Tibial nerve (tissue), 4 donors: ENCODE measurements around the gene PPP1R3G. TPM values are rescaled to one million over a fixed set of nuclear protein-coding genes. Genes with fewer than 3 reads are reported as not detected.

Experiments used
- DNase-seq, 2 donors: peaks; one replicate each; pipeline ENCODE4 v3.0.0-alpha.2; 2019; ENCODE audit warnings: low spot score in 2 of 2
- H3K27ac ChIP-seq, 4 donors: fragments of 200-600 bp; sonication (generic) in 3 of 4; one replicate each; pipeline ENCODE4 v1.5.1; 2017 to 2019; ENCODE audit warnings: mild to moderate bottlenecking in 1 of 4
- H3K27me3 ChIP-seq, 2 donors: fragments of 200-600 bp; sonication (generic) in 1 of 2; one replicate each; pipeline versions ENCODE4 v1.5.1 to v1.6.0; 2017 to 2019
- H3K36me3 ChIP-seq, 3 donors: fragments of 200-600 bp; sonication (generic); one replicate each; pipeline ENCODE4 v1.5.1; 2018 to 2019
- H3K4me1 ChIP-seq, 4 donors: fragments of 200-600 bp; sonication (generic) in 3 of 4; one replicate each; pipeline ENCODE4 v1.5.1; 2017 to 2019
- H3K4me3 ChIP-seq, 4 donors: fragments of 200-600 bp; sonication (generic) in 3 of 4; one replicate each; pipeline ENCODE4 v1.5.1; 2017 to 2019; ENCODE audit warnings: mild to moderate bottlenecking in 1 of 4, moderate library complexity in 1 of 4
- H3K9me3 ChIP-seq, 4 donors: fragments of 200-600 bp; sonication (generic) in 3 of 4; one replicate each; pipeline ENCODE4 v1.5.1; 2017 to 2019
- CTCF ChIP-seq, 5 experiments: fragments of 200-600 bp in 3 of 5; fragments of 450-650 bp in 2 of 5; sonication (generic) in 3 of 5; IDR thresholded peaks; one replicate each; pipeline ENCODE4 v1.5.1; 2016 to 2019; ENCODE audit warnings: antibody characterized with exemption in 5 of 5, mild to moderate bottlenecking in 3 of 5, moderate library complexity in 2 of 5
- EP300 ChIP-seq, 2 donors: sonication (generic); formaldehyde crosslinking; IDR thresholded peaks; one replicate each; pipeline ENCODE4 v1.6.1; 2017; ENCODE audit warnings: antibody characterized with exemption in 2 of 2, mild to moderate bottlenecking in 1 of 2
- POLR2A ChIP-seq, 2 donors: fragments of 450-650 bp; IDR thresholded peaks; one replicate each; pipeline ENCODE4 v1.6.1; 2017; ENCODE audit warnings: antibody characterized with exemption in 2 of 2, mild to moderate bottlenecking in 2 of 2, moderate library complexity in 2 of 2
- WGBS, 2 donors: methylation state at CpG; one replicate each; pipeline ENCODE4 v1.1.5; 2018; 5-methylcytosine and 5-hydroxymethylcytosine counted together
- total RNA-seq, 4 donors: library from RNA; depleted of rRNA; stranded (reverse); fragments of >200 nt; gene quantifications; one replicate each; pipeline ENCODE4 v1.1.0, GENCODE V29; 2016

Gene PPP1R3G
- total RNA-seq, 4 donors from 2014 or later: 1.3 to 5.1 (median 2.1) TPM

- H3K9me3 ChIP-seq: no peaks in the 10 kb centered on the region
- H3K27ac ChIP-seq: no peak overlapping the region
- peaks cover 0 to 28% (median 0%) of the 10 kb centered on the region in 3 donors for H3K36me3 ChIP-seq
- TF ChIP-seq POLR2A (IDR thresholded peaks at IDR 0.05) (no peak), EP300 (IDR thresholded peaks at IDR 0.05) (no peak), CTCF (IDR thresholded peaks at IDR 0.05) (no peak)
- no peak for DNase-seq
- no peaks in the 10 kb centered on the region for H3K4me1 ChIP-seq
- no peaks in the 10 kb centered on the region for H3K27me3 ChIP-seq
- WGBS, 2 donors: 94 to 95% methylated on average over 6 of the region's 6 CpGs
- no peak overlapping the region for H3K4me3 ChIP-seq
These were observed 19.5 kb downstream of the PPP1R3G start for GRCh38 chr6:5104667-5105066.

GRCh38 chr6:5105146-5105545 lies 20.0 kb downstream of the PPP1R3G start:
- peaks cover 0 to 28% (median 0%) of the 10 kb centered on the region in 3 donors for H3K36me3 ChIP-seq
- H3K9me3 ChIP-seq: no peaks in the 10 kb centered on the region
- H3K27me3 ChIP-seq: no peaks in the 10 kb centered on the region
- TF ChIP-seq EP300 (IDR thresholded peaks at IDR 0.05): no peak
- H3K4me1 ChIP-seq: no peaks in the 10 kb centered on the region
- 93 to 97% methylated on average over 10 of the region's 10 CpGs for WGBS, 2 donors
- DNase-seq: no peak
- H3K4me3 ChIP-seq: no peak overlapping the region
- no peak overlapping the region for H3K27ac ChIP-seq

GRCh38 chr6:5107341-5107740 lies 22.2 kb downstream of the PPP1R3G start:
- no peaks in the 10 kb centered on the region for H3K4me1 ChIP-seq
- no peak for DNase-seq
- no peak overlapping the region for H3K4me3 ChIP-seq
- no peak overlapping the region for H3K27ac ChIP-seq
- H3K9me3 ChIP-seq: no peaks in the 10 kb centered on the region
- peaks cover 0 to 50% (median 0%) of the 10 kb centered on the region in 3 donors for H3K36me3 ChIP-seq
- no peaks in the 10 kb centered on the region for H3K27me3 ChIP-seq
- WGBS, 2 donors: 90 to 94% methylated on average over 10 of the region's 10 CpGs
- TF ChIP-seq POLR2A (IDR thresholded peaks at IDR 0.05) (no peak), EP300 (IDR thresholded peaks at IDR 0.05) (no peak), CTCF (IDR thresholded peaks at IDR 0.05) (no peak)

GRCh38 chr6:5108068-5108467 lies 22.9 kb downstream of the PPP1R3G start:
- Histone ChIP-seq H3K4me1 (no peaks in the 10 kb centered on the region), H3K9me3 (no peaks in the 10 kb centered on the region), H3K36me3 (peaks cover 0 to 52% (median 0%) of the 10 kb centered on the region in 3 donors), H3K27me3 (no peaks in the 10 kb centered on the region), H3K27ac (no peak overlapping the region), H3K4me3 (no peak overlapping the region)
- 74 to 75% methylated on average over 9 of the region's 9 CpGs for WGBS, 2 donors
- no peak for TF ChIP-seq POLR2A (IDR thresholded peaks at IDR 0.05)
- TF ChIP-seq EP300 (IDR thresholded peaks at IDR 0.05): no peak
- no peak for TF ChIP-seq CTCF (IDR thresholded peaks at IDR 0.05)
- no peak for DNase-seq

GRCh38 chr6:5108536-5109150 lies 23.5 kb downstream of the PPP1R3G start:
- H3K9me3 ChIP-seq: no peaks in the 10 kb centered on the region
- H3K4me1 ChIP-seq: no peaks in the 10 kb centered on the region
- H3K4me3 ChIP-seq: no peak overlapping the region
- no peak overlapping the region for H3K27ac ChIP-seq
- H3K36me3 ChIP-seq: peaks cover 0 to 52% (median 0%) of the 10 kb centered on the region in 3 donors
- no peaks in the 10 kb centered on the region for H3K27me3 ChIP-seq
- TF ChIP-seq EP300 (IDR thresholded peaks at IDR 0.05): no peak
- no peak for TF ChIP-seq POLR2A (IDR thresholded peaks at IDR 0.05)
- no peak for TF ChIP-seq CTCF (IDR thresholded peaks at IDR 0.05)
- DNase-seq: no peak
- WGBS, 2 donors: 86 to 92% methylated on average over 6 of the region's 6 CpGs
